Measurements from ENCODE around the gene RNF10. TPM values are rescaled to one million over a fixed set of nuclear protein-coding genes. Genes with fewer than 3 reads are reported as not detected.

The RNF10 gene
- total and polyA plus RNA-seq, 12 donors: 218 to 778 (median 271) TPM

DNA sequence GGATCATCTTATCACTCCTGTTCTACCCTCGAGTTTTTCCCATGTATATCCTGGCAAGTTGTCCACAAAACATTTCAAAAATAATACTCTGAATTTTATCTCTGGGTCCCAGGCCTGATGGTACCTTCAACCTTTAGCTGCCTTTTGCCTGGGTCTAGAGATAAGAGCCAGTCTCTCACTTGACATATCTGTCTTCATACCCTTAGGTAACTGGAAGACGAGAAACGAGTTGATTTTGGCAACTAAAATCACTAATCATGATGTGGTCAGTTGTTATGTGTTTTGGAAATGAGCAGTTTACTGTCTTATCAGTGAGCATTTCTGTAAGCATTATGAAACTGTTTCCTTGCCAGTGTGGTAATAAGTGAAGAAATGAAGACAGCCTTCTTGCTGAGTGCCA, 6.3 kb downstream of the RNF10 start:
- Histone ChIP-seq H3K4me1 (peaks cover 27 to 98% (median 90%) of the 10 kb centered on the region in 9 donors), H3K4me3 (peak overlapping the region in 1 of 10 donors; percentile 7), H3K27ac (peak overlapping the region in 9 of 10 donors; percentile 68 to 99 (median 95)), H3K36me3 (peaks cover 0 to 72% (median 0%) of the 10 kb centered on the region in 9 donors), H3K27me3 (no peaks in the 10 kb centered on the region), H3K9me3 (no peaks in the 10 kb centered on the region)
- intact Hi-C loops (cut with DNase I): no loop called here
- WGBS, 2 donors: 6 to 8% methylated on average over 3 of the region's 3 CpGs
- no peak for DNase-seq
- ATAC-seq: peak in 4 of 8 donors; percentile 3 to 32 (median 13)
- TF ChIP-seq, protein P1, sequence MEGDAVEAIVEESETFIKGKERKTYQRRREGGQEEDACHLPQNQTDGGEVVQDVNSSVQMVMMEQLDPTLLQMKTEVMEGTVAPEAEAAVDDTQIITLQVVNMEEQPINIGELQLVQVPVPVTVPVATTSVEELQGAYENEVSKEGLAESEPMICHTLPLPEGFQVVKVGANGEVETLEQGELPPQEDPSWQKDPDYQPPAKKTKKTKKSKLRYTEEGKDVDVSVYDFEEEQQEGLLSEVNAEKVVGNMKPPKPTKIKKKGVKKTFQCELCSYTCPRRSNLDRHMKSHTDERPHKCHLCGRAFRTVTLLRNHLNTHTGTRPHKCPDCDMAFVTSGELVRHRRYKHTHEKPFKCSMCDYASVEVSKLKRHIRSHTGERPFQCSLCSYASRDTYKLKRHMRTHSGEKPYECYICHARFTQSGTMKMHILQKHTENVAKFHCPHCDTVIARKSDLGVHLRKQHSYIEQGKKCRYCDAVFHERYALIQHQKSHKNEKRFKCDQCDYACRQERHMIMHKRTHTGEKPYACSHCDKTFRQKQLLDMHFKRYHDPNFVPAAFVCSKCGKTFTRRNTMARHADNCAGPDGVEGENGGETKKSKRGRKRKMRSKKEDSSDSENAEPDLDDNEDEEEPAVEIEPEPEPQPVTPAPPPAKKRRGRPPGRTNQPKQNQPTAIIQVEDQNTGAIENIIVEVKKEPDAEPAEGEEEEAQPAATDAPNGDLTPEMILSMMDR (IDR thresholded peaks at IDR 0.05): no peak

DNA sequence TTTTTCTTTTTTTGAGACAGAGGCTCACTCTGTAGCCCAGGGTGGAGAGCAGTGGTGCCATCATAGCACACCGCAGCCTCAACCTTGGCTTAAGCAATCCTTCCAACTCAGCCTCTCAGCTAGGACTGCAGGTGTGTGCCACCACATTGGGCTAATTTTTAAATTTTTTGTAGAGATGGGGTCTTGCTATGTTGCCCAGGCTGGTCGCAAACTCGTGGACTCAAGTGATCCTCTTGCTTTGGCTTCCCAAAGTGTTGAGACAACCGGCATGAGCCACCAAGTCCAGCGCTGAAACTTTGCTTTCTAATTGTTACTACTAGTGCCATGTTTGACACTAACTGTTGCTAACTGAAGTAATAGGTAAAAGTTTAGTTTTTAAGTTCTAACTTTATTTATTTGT, 8.0 kb downstream of the RNF10 start:
- Histone ChIP-seq H3K27me3 (no peaks in the 10 kb centered on the region), H3K4me1 (peaks cover 20 to 96% (median 89%) of the 10 kb centered on the region in 9 donors), H3K9me3 (no peaks in the 10 kb centered on the region), H3K4me3 (no peak overlapping the region), H3K36me3 (peaks cover 0 to 78% (median 10%) of the 10 kb centered on the region in 9 donors), H3K27ac (peak overlapping the region in 7 of 10 donors; percentile 4 to 99 (median 25))
- ATAC-seq (no peak), DNase-seq (no peak)
- WGBS, 2 donors: 98 to 99% methylated on average over 5 of the region's 5 CpGs
- TF ChIP-seq, protein P1 (IDR thresholded peaks at IDR 0.05): no peak
- intact Hi-C loops (cut with DNase I): no loop called here

DNA sequence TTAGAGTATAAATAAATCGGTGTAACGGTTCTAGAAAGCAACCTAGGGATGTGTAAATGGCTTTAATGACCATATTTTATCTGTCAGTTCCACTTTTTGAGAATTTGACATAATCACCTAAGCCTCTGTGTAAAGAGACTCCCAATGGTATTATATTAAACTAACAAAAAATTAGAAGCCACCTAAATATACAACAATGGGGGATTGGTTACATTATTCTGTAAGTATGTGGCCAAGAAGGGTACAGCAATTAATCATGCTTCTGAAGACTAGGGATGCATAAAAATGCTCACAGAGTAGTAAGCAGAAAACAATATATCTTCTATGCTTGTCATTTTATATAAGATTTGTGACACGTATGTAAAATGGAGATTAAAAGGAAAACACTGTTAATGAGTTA, 10.5 kb downstream of the RNF10 start:
- Histone ChIP-seq H3K4me1 (peaks cover 12 to 96% (median 76%) of the 10 kb centered on the region in 9 donors), H3K27ac (peak overlapping the region in 3 of 10 donors; percentile 19 to 99 (median 19)), H3K9me3 (no peaks in the 10 kb centered on the region), H3K36me3 (peaks cover 0 to 90% (median 23%) of the 10 kb centered on the region in 9 donors), H3K27me3 (no peaks in the 10 kb centered on the region), H3K4me3 (no peak overlapping the region)
- 83% methylated on average over 3 of the region's 3 CpGs for WGBS, 2 donors
- TF ChIP-seq, protein P1 (IDR thresholded peaks at IDR 0.05): no peak
- no peak for ATAC-seq
- DNase-seq: no peak
- intact Hi-C loops (cut with DNase I): no loop called here

DNA sequence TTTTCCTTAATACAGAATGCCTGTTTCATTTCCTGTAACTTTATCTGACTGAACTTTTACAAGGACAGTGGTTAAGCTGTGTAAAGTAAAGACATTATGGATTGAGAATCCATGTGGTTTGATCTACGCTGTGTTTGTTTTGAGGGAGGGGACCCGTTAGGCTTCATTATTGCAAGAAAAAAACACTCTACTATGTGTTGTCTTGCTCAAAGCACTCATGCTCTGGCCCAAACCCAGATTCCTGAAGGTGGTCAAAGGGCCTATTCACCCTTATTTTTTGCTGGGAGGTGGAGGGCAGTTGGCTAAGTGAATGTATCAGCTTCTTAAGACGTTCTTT, 11.9 kb downstream of the RNF10 start:
- TF ChIP-seq, protein P1 (IDR thresholded peaks at IDR 0.05): no peak
- no peaks in the 10 kb centered on the region for H3K27me3 ChIP-seq
- WGBS, 2 donors: 76 to 80% methylated on average over 3 of the region's 3 CpGs
- H3K9me3 ChIP-seq: no peaks in the 10 kb centered on the region
- peaks cover 7 to 96% (median 76%) of the 10 kb centered on the region in 9 donors for H3K4me1 ChIP-seq
- ATAC-seq (no peak), DNase-seq (no peak)
- peak overlapping the region in 2 of 10 donors; percentile 4 to 12 for H3K27ac ChIP-seq
- H3K36me3 ChIP-seq: peaks cover 0 to 96% (median 23%) of the 10 kb centered on the region in 9 donors
- no peak overlapping the region for H3K4me3 ChIP-seq
- intact Hi-C loops (cut with DNase I): no loop called here
